IPS-NIHi11 (cell line): ENCODE measurements around the gene LYAR.
"Not testable (repeated sequence)": the region's sequence is repeated elsewhere in the genome, so short reads cannot be mapped to it uniquely, and the experiment has no call there.

Source experiments
- DNase-seq: peaks from one replicate; pipeline ENCODE4 v3.0.0; 2012; ENCODE audit warnings: mixed read lengths, low spot score

The LYAR gene

DNA sequence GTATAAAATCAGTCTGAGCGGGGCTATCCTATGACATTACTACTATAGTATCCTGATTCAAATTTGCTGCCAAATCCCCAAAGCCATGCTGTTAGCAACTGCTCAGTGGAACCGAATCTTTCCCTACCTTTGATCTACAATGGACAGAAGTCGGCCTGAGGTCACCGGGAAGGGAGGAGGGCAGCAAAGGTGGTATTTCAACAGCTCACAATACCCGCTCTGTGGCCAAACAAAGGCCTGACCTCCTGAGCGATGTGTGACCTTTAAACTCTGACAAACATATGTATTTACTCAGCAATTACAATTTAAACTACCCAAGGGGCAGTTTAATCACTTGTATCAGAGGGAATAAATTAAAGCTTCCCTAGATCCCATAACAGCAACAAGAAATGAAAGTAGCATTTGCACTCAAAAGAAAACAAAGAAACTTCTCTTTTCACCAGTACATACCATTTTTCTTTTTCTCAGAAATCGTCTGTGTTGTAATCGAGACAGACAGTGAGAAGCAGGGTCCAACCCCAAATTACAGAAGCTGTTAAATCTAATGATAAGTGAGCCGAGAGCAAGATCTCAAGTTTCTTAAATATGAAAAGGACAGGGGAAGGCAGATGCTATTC lies 30.4 kb downstream of the LYAR start:
- DNase-seq, result peak; percentile 41

DNA sequence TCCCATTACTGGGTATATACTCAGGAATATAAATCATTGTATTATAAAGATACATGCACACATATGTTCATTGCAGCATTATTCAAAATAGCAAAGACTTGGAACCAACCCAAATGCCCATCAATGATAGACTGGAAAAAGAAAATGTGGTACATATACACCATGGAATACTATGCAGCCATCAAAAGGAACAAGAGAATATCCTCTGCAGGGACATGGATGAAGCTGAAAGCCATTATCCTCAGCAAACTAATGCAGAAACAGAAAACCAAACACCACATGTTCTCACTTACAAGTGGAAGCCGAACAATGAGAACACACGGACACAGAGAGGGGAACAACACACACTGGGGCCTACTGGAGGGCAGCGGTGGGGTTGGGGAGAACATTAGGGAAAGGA lies 32.2 kb downstream of the LYAR start:
- not testable (repeated sequence) for DNase-seq

DNA sequence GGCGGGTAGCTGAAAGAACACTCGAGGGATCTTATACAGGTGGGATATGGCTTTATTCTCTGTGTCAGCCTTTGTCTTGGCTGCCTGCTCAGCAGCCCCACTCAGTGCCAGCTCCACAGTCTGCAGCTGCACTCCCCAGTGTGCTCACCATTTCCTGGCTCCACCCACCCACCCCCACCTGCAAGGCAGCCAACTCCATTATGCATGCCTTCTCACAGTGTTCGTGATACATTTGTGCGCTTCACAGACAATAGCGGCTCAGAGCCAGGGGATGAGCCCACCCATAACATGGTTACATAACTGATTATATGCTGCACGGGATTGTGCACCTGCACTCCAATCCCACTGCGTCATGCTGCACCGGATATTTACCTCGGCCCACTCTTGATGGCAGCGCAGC lies 33.2 kb downstream of the LYAR start:
- DNase-seq, result peak; percentile 33

DNA sequence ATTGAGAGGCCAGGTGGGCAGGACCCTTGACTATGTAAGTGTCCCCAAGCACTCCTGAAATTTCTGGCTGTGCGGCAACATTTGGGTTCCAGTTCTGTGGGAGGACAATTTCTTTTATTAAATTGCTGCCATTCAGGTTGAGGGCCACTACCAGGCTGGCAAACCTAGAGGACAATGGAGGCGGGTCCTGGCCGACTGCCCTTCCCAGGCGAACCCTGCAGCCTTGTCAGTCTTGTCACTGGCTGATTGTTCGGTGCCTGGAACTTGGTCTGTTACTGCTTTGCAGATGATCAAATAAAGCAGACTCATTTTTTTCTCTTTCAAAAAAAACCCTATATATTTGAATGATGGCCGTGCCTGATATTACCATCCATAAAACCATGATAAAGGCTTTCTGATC lies 35.3 kb downstream of the LYAR start:
- no peak for DNase-seq

DNA sequence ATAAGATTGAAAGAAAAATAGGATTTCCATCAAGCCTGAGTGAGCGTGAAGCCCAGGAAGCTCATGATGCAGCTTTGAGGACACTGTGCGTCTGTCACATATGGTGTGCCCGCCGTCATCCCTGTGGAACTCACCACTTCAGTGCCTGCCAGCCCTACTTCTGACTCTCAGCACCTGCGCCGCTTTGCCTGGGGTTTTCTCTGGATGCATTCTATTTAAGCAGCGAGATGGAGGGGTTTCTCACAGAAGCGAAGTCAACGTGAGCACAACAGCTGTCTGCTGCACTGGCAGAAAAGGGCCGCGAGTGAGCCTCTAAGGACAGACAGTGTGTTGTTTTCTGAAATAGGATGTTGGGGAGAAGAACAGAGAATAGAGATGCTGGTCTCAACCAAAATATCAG lies 35.8 kb downstream of the LYAR start:
- no peak for DNase-seq

DNA sequence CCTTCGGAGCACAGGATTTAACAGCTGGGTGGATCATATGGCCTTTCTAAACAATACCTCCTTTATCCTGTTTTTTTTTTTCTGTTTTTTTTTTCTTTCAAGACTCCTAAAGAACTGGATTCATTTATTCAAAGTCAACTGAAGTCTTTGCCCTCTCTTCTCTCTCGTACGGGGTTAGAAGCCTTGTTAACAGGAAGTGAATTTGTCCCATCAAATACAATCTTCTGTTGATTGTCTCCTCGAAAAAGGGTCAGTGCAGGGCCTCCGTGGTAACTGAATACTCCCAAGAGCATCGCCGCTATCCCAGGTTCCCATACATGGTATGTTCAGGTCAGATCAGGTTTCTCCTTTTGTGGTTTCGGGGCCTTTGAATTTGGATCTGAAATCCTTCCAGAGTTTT lies 40.1 kb downstream of the LYAR start:
- DNase-seq, result no peak

DNA sequence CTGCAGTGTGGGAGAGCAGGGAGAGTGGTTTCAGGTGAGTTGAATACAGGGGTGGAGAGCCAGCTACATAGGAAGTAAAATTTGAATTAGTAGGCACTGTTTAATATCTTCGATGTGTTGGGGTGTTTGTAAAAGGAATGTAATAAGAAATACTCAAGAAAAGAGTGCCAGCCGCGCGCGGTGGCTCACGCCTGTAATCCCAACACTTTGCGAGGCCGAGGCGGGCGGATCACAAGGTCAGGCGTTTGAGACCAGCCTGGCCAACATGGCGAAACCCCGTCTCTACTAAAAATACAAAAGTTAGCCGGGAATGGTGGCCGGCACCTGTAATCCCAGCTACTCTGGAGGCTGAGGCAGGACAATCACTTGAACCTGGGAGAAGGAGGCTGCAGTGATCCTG lies 40.6 kb downstream of the LYAR start:
- DNase-seq, result not testable (repeated sequence)

DNA sequence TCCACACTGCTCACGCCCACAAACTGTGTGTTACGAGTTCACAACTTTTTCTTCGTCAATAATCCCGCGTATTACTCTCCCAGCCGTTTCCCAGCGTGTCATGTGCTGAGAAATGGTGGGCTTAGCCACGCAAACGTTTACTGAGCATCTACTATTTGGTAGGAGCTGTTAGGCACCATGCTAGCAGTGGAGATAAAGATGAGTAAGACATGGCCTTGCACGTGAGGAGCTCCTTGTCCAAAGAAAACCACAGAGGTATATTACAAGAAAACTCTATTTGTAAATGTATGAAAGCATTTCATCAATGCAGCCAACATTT lies 41.1 kb downstream of the LYAR start:
- DNase-seq, result no peak

DNA sequence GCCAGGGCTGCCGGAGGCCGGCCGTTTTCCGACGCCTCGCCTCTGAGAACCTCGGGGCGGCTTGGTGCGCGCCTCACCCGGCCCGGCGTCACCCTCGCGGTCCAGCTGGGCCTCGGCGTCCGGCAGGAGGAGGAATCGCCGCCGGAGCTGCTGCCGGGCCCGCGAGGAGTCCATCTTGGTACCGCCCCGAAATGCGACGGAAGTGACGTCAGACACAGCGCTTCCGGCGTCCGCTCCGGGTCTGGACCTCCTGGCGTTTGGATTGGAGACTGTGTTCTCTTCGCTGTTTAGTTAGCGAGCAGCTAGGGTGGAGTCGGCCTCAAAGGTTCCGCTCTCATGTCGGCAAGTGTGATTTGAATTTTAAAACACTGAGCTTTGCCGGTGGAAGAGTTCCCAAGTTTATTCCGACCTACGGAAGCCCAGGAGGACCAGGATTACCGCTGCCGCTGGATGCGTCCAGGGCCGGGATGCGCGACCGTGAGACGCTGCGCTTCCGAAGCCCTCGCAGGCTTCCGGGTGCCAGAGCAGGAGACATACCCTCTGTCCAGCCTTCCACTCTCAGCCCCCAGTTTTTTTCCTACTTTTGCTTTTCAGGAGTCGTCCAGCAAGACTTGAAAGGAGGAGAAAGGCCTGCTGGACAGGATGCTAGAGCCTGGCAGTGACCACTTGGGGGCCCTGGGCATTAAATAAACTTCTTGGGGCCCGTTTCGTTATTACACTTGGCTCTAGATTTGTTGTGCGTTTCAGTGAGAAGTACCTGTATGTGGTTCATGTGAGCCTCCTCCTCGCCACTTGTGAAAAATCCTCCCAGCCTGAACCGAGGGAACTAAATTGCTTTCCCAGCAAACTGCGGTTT lies 41.7 kb downstream of the LYAR start, which contains the start of gene TMEM128:
Gene TMEM128 (minus strand): TSS at position 195 of the 856 bp plus-strand sequence. CDS start 21 bp downstream, at position 174.
- peak; percentile 98 for DNase-seq

DNA sequence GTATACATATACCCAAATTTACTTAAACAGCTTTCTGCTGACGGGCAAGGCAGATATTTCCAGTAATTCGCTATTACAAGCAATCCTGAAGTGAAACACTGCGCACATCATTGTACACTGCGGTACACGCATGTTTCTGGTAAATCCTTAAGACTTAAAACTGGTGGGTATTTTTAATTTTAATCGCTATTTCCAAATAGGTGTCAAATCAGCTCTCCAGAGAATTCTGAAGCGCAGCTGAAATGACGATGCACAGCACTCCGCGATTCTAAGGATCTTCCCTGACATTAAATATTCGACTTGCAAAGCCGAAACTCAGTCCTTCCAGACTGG lies 42.3 kb downstream of the LYAR start:
- no peak for DNase-seq

DNA sequence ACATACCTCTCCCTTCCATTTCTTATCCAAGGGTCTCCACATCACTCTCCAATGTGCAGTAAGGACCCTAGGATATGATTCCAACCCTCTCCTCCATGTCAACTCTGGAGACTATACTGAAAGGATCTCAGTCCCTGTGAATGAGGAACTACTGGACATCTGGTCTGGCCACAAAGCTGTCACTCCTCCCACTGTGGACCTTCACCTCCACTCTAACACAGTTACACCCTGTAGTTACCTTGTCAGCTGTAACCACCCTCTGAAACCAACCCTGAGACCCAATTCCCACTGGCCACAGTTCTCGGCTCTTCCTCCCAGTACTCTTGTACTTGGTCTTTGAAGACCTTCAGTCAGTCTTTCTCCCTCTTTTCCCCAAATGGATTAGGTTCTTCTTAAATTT lies 44.8 kb downstream of the LYAR start:
- DNase-seq, result no peak

DNA sequence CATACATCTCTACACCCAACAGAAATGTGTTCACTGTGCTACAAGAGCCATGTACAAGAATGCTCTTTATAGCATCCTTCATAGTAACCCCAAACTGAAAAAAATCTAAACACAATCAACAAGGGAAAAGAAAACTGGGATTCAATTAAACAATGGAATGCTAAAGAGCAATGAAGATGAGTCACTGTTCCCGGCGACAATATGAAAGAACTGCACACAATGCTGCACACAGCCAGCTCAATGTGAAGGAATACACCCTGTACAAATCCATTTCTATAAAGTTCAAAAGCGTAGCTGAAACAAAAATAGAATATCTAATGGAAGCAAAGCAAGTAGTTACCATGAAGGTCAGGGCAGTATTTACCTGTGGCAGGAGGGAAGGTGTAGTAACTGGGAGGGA lies 50.4 kb downstream of the LYAR start:
- not testable (repeated sequence) for DNase-seq

DNA sequence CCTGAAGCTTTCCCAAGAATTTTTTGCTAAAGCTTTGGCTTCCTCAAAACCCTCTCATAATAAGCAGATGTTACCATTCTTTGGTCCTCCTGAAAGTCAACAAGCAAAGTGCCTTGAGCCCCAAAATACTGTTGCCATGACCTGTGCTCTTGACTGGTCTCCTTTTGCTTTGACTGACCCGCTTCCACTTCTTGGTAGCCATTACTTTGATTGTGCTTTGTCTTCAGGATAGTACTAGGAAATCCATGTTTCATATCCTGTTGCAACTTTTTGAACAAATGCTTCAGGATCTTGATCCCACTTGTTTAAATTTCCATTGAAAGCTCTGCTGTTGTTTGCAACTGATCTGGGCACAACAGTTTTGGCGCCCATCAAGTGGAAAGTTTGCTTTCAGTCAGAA lies 56.3 kb downstream of the LYAR start:
- no peak for DNase-seq

DNA sequence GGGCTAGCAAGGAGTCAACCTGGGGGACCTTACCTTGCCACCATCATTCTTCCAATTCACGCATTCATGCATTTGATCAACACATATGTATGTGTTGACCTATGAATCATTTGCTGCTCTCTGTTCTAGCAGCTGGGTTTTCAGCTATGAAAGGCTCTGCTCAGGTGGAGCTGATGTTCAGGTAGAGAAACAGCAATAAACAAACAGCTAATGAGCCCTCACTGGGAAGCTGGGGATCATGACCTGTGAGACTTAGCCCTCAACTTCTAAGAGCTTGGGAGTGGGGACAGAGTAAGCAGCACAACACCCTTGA lies 61.6 kb downstream of the LYAR start:
- DNase-seq, result no peak

DNA sequence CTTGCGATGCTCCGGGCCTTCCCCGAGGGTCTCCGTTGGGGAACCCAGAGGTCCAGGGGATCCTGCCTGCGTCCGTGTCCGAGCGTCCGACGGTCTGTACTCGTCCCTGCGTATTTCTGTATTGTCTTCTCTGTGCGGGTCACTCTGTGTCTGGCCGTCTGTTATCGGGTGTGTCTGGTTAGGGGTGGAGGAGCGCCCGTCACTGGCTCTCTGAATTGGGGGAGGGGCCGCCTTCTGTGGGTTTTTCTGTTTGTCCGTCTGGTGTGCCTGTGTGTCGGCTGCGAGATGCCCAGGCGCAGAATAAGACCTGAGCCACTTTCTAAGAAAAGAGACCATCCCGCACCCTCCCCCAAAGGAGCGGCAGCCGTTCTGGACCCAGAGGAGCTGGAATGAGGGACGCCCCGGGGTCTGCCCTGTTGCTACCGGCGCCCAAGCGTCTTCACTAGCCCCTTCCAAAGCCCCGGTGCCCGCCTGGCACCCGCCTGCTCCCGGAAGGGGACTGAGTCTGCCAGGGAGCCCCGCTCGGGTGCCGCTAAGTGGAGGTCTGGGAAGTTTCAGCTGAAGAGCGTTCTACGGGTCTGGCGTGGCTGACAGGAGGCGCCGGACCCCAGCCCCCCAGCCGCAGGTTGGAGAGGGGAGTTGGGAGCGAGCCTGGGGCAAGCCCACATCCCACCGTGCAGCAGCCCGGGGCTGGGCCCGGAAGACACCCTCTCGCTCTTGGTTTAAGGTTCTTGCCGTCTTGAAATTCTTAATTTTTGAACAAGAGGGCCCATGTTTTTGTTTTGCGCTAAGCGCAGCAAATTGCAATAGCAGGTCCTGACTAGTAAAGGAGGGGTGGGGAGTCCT lies 62.2 kb downstream of the LYAR start:
- DNase-seq, result no peak

DNA sequence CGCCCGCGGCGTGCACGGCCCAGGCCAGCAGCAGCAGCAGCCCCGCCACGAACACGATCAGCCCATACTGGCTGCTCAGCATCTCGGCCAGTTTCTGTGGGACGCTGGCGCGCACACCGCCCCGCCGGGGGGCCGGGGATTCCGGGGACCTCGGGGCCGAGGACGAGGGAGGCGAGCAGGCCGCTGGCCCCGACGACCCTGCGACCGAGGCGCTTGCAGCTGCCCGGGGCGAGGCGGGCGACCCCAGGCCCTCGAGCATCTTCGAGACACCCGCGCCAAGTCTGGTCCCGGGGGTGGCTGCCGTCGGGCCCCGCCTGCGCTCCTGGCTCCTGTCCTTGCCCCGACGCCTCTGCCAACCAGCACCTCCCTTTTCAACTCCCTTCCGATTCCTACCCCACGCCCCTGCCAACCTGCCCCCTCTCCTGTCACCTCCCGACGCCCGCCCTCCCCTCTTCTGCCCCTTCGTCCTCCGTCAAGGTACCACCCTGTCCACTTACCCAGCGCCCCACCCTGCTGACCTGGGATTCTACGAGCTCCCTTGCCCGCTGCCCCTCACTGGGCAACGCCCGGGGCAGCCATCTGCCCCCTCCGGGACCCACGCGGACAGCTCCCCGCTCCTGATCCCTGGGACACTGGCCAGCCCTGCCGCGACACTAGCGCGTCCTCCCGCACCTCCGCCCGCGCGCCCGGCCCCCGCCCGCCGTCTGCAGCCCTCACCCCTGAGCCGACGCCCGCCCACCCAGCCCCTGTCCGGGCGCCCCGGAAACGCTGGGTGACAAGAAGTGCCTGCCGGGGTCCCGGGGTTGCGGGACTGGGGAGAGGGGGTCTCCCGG lies 63.1 kb downstream of the LYAR start, which contains the start of gene OTOP1:
Gene OTOP1 (minus strand): TSS at position 324 of the 833 bp plus-strand sequence. CDS start 65 bp downstream, at position 259.
- peak; percentile 41 for DNase-seq

DNA sequence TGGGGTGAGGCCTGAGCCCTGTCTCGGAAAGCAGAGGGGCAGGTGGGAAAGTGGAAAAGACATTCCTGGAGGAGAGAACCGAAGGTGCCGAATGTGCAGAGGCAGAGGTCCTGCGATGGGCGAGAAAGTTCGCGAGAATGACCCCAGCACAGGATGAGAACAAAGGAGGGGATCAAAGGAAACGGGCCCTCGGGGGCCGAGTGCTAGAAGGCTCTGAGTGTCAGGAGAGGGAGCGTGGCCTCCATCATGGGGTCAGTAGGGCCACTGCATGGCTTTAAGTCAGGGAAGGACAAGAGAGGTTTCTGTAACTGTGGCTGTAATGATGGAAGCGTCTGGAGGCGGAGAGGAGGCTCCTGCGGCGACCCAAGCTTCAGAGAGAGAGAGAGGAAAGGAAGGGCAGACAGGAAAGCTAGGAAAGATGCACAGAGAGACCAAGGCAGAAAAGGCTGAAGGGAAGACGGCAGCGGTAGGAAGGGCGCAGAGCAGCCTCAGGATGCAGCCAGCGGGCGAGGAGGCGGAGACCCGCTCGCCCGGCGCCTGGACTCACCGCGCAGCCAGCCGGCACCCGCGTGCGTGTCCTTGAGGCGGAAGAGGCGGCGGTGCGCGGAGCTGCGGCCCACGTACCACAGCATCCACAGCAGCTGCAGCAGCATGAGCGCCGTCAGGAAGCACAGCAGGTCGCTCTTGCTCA lies 63.9 kb downstream of the LYAR start:
- peak; percentile 49 for DNase-seq
